Retina (tissue), 1 donor: ENCODE measurements around the gene ATP9B.

Experiments used
- DNase-seq: peaks from one replicate; pipeline ENCODE4 v3.0.0-alpha.2; 2016

The ATP9B gene

DNA sequence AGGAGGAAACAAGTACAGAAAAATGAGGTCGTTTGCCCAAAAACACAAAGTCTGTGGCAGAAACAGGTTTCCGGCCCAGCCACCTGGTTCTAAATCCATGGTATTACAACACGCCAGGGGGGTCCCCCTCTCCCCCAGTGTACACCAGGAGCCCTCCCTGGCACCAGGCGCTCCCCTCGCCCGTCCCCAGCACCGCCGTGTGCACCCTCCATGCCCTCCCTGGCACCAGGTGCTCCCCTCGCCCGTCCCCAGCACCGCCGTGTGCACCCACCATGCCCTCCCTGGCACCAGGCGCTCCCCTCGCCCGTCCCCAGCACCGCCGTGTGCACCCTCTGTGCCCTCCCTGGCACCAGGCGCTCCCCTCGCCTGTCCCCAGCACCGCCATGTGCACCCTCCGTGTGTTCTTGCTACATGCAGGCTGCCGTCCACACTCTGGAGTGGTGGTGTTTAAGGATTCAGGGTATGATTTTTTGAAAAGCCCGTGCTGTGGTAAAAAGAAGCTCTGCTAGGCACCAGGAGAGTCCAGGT, 266.7 kb downstream of the ATP9B start:
- no peak for DNase-seq

DNA sequence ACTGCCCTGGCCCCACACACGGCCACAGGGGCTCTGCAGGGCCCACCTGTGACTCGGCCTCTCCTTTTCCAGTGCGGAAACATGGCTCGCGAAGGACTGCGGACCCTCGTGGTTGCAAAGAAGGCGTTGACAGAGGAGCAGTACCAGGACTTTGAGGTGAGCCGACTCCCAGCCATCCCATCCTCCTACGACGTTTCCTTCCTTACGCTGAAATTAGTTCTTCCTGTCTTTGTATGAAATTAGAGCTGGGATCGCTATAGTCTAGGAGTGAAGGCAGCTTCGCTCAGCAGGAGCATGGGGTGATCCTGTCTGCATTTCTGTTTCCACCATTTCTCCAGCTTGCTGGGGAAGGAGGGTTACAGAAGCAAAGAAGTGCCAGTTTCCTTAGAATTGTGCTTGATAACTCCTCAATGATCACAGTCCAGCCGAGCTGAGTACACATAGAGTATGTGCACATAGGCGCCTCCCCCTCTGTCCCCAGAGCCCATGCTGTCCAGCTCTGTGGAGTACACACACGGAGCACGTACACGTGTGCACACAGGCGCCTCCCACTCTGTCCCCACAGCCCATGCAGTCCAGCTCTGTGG, 267.5 kb downstream of the ATP9B start:
- DNase-seq = no peak

DNA sequence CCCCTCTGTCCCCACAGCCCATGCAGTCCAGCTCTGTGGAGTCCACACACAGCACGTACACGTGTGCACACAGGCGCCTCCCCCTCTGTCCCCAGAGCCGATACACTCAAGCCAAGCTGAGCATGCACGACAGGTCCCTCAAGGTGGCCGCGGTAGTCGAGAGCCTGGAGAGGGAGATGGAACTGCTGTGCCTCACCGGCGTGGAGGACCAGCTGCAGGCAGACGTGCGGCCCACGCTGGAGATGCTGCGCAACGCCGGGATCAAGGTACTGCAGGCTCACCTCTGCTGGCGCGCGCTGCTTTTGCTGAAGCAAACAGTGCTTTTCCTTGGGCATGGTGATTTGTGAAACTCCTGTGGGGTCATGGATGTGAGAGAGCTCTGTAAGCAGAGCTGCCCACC, 268.0 kb downstream of the ATP9B start:
- DNase-seq = no peak

DNA sequence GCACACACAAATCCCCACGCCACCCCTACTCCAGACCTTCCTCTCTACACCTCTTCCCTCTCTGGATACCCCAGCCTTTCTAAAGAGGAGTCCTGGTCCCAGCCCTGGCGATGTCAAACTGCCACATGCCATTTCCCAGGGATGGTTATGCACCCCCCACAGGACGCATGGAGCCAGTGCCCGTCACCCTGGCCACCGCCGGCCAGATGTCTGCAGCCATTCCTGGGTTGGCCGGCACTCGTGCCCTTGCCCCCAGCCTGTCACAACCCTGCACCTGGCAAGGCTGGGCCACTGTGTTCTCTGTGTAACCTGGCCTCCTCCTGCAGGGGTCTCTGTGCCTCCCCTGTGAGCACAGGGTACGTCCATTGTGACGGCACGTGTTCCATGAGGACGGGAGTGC, 268.4 kb downstream of the ATP9B start:
- no peak for DNase-seq

DNA sequence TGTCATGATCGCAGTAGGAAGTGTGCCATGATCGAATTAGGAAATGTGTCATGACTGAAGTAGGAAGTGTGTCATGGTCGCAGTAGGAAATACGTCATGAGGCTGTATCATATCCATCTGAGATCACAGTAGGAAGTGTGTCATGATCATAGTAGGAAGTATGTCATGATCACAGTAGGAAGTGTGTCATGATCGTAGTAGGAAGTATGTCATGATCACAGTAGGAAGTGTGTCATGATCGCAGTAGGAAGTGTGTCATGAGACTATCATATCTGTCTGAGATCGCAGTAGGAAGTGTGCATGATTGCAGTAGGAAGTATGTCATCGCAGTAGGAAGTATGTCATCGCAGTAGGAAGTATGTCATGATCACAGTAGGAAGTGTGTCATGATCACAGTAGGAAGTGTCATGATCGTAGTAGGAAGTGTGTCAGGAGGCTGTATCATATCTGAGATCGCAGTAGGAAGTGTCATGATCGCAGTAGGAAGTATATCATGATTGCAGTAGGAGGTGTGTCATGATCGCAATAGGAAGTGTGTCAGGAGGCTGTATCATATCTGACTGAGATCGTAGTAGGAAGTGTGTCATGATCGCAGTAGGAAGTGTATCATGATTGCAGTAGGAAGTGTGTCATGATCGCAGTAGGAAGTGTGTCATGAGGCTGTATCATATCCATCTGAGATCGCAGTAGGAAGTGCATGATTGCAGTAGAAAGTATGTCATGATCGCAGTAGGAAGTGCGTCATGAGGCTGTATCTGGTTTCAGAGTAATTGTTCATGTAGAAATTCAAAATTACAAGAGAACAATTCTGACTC, 270.1 kb downstream of the ATP9B start:
- no peak for DNase-seq

DNA sequence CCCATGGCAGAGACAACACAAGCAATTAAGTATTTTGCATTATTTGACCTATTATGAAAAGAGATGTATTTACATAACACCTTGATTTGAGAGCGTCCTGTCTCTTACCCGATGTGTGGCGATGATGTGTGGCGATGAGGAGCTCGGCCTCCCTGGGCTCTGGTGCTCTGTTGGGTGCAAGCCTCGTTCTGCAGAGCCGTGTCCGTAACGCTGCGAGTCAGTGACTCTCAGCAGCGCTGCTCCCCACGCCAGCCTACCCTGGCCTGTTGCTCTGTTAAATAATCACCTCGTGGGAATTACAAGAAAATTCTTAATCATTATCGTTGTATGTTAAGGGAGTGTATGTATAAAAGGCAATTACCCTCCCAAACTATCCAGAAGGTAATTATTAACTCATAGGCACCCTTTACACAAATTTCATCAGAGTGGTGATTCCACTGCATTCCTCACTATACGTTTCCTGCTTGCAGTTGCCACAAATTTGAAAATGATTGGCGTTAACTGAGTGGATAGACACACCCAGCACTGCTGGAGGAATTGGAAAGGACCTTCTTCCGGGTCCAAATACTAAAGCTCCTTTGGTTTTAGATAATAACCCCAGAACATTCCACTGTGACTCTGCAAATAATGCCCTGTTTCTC, 274.5 kb downstream of the ATP9B start:
- DNase-seq = no peak

DNA sequence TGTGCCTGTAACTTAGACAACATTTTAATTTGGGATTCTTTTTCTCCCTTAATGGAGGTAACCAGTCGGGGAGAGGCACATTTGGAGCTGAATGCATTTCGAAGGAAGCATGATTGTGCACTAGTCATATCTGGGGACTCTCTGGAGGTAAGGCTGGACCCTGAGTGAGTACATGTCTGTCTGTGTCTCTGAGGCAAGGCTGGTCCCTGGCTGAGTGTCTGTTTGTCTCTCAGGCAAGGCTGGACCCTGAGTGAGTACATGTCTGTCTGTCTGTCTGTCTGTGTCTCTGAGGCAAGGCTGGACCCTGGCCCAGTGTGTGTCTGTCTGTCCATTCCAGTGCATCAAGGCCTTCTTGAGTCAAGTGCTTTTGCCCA, 275.0 kb downstream of the ATP9B start:
- DNase-seq = no peak

DNA sequence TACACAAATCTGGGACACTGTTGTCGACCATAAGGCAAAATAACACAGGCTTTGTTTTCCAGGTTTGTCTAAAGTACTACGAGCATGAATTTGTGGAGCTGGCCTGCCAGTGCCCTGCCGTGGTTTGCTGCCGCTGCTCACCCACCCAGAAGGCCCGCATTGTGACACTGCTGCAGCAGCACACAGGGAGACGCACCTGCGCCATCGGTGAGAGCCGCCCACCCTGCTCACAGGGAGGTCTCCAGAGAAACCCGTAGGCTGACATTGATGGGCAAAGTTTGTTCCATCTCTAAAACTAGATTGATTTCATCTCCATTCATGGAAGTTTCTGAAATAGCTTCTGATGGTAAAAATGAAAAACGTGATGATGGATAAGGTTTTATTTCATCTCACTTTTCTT, 276.2 kb downstream of the ATP9B start:
- no peak for DNase-seq

DNA sequence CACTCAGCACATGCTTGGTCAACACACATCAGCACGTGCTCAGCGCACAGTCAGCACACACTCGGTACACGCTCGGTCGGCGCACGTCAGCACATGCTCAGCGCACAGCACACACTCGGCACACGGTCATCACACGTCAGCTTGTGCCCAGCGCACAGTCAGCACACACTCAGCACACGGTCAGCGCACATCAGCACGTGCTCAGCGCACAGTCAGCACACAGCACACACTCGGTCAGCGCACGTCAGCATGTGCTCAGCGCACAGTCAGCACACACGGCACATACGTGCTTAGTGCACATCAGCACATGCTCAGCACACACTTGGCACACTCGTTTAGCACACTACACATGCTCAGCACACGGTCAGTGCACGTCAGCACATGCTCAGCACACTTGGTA, 276.8 kb downstream of the ATP9B start:
- no peak for DNase-seq

DNA sequence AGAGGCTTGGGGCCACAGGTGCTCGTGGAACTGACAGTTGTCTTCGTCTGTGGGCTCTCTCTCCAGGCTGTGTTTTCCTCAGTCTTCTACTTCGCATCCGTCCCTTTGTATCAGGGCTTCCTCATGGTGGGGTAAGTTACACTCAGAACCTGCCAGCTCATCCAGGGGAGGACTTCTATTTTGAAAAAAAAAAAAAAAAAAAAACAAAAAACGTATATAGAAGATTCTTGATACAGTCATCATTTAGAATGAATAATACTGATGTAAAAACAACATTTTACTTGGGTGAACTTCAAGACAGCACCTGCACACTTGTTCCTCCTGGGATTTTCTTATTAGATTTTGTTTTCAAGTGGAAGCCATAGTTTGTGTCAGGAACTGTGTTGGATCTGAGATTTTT, 278.9 kb downstream of the ATP9B start:
- no peak for DNase-seq

DNA sequence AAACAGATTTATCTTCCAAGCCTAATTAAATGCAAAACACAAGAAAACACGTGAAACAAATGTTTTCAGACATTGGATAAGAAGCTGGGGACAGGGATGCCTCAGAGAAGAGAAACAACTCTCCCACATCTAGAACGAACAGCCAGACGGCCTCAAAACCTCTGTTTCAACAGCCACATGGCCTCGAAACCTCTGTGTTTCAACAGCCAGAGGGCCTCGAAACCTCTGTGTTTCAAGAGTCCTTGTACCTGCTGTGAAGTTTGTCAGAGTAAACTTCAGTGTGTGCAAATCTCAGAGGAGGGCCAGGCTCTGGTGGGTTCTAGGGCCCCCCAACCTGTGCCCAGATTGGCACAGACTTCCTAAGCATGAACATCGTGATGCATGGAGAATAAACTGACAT, 283.2 kb downstream of the ATP9B start:
- no peak for DNase-seq

DNA sequence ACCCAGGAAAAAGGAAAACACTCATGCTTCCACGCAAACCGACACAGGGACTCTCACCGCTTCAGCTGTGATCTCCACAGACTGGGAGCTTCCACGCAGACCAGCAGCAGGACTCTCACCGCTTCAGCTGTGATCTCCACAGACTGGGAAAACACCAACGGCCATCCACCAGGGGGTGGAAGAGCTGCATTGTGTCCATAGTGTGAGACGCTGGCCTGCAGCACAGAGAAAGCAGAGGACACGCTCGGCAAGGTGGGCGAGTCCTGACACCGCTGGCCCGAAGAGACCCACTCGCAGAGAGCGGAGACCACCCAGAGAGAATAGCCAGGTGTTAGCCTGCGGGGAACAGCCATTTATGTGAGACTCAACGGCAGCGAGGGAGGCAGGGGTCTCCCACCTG, 284.1 kb downstream of the ATP9B start:
- peak; percentile 26 for DNase-seq

DNA sequence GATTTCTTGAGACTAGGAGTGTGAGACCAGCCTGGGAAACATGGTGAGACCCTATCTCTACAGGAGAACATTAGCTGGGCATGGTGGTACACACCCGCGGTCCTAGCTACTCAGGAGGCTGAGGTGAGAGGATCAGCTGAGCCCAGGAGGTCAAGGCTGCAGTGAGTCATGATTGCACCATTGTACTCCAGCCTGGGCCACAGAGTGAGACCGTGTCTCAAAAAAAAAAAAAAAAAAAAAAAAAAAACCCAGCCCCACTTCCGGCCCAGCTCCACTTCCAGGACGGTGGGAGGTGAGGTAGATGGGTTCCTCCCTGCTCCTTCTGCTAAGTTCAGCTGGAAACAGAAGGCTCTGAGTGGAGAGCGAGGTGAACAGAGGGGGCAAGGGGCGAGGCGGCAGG, 285.2 kb downstream of the ATP9B start:
- no peak for DNase-seq

DNA sequence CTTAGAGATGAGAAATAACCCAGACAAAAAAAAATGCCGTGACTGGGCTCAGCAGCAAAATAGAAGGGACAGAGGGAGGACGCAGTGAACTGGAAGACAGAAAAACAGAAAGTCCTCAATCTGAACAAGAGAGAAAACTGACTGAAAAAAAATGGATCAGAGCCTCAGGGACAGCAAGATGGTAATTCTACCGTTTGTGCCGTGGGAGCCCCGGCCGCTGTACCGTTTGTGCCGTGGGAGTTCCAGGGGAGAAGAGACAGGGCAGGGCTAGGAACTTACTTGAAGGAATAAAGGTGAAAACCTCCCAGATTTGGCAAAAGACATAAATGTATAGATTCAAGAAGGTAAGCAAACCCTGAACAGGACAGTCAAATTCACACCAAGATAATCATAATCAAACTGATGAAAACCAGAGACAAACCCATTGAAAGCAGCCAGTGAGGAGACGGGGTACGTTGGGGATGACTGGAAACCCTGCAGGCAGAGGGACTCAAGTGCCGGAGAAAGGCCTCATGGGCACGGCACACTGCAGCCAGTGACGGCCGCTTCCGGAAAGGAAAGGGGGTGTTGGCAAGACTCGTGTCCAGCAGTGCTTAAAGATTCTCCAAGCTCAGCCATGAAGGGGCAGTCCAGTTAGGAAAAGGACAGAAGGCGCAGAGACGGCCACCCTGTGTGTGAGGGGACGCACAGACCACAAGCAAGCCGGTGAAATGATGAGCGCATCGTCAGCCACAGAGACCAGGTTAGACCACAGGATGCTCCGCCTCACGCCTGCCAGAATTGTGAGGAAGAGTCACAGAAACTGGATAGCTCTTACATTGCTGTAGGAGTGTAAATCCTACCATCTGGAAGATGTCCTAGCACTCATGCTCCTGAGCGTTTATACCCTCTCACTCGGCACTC, 286.5 kb downstream of the ATP9B start:
- DNase-seq = no peak

DNA sequence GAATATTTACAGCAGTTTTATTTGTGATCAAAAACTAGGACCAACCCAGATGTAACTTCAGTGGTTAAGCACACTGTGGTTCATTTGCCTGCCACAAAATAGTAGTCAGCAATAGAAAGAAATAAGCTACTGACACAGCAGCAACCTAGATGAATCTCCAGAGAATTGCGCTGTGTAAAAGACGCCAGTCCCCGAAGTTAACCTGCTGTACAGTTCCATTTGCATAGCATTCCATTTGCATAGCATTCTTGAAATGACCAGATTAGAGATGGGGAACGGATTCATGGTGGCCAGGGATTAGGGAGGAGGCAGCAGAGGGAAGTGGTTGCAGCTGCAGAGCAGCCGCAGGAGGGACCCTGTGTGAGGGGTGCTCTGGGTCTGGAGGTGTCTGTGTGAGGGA, 287.2 kb downstream of the ATP9B start:
- no peak for DNase-seq

DNA sequence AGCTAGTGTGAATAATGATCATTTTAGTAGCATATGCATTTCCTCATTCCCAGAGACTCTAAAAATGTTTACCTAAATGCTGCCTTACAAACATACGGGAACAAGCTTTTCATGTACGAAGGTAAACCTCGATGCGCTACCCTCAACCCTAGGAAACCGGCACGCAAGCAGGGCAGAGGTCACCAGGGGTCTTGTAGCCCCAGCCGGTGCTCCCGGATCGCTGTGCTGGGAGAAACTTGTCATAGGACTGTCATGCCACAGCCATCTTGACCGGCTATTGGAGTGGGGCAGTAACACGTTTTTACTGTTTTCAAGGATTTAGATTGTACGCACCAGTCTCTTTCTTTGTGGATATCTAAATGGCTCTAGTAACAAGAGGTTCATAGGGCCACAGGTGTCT, 291.7 kb downstream of the ATP9B start:
- no peak for DNase-seq

DNA sequence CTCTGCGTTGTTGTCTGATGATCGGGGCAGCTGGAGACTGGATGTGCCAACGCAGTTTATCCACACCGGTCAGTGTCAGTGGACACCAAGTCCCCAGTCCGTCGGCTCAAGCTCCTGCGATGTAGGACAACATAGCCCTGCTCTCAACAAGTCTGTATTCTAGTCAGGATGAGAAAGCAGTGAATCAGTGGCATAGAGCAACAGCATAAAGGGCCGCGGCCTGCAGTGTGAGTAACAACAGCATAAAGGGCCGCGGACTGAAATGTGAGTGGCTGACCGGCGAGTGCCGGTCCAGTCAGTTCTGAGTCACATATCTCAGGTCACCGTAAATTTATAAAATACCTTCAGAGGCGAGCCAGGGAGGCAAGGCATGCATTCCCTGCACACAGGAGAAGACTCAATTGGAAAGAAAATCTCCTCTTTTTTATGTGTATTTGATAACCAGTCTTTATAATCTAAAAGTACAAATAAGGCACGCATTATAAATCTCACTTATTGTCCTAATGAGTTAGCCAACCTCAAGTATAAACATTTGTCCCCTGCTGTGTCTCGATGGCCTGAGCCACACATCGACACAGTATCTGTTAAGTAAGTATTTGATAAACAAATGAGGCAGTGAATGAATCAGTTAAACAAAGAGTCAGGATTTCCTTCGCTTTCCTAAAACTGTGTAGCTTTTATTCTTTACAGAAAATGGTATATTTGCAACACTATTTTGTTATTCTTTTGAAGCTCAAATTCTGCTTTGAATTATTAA, 292.8 kb downstream of the ATP9B start:
- DNase-seq = no peak

DNA sequence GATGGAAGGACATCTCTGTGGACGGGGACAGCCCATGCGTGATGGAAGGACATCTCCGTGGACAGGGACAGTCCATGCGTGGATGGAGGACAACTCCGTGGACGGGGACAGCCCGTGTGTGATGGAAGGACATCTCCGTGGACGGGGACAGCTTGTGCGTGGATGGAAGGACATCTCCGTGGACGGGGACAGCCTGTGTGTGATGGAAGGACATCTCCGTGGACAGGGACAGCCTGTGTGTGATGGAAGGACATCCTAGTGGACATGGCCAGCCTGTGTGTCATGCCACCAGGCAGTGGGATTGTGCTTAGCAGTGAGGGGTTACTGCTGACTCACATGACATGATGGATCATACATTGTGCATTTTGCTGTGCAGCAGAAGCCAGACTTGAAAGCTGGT, 296.5 kb downstream of the ATP9B start:
- no peak for DNase-seq

DNA sequence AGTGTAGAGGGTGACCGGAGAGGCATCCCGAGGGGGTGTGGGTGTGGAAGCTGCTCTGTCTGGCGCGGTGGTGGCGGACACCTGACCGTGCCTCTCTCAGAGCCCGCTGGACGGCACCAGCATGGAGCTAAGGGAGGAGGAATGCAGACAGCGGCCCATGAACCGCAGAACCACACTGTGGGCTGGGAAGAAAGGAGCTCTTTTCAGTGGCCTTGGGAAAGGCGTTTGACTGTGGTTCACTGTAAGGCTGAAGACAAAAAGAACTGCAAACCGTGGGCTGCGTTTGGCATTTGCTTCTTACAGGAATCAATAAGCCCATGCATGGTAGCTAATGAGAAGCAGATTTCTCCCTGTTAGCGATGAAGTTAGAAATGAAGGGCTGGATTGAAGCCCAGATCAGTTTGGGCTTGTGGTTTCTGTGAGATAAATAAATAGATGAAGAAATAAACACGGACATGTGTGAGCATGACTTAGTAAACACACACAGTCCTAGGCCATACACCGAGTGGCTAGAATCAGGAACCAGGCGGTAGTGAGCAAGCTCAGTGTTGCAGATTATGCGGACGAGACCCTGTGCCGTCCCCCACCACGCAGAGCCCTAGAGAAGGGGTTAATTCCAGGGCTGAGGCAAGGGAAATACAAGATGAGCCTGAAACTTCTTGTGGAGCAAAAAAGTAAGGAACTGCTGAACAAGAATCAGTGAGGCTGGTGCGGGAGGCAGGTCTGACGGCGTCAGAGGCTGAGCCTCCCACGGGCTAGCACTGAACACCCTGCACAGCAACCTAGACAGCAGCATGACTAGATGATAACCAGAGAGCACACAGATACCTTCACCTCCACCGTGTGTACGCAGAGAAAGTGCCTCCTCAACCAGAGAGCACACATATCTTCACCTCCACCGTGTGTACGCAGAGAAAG, 297.2 kb downstream of the ATP9B start:
- DNase-seq = no peak

DNA sequence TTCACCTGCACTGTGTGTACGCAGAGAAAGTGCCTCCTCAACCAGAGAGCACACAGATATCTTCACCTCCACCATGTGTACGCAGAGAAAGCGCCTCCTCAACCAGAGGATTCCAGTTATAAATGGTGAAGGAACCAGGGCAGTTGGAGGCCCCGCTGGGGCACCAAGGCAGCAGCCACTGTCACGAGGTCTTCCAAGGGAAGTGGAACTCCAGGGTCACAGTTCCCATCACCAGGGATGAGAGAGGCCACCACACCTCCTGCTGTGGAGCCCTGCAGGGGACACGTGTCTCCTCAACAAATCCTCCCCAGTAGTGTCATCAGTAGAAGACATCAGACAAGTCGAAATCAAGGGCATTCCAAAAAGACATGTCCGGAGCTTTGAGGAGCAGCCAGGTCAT, 298.3 kb downstream of the ATP9B start:
- no peak for DNase-seq

DNA sequence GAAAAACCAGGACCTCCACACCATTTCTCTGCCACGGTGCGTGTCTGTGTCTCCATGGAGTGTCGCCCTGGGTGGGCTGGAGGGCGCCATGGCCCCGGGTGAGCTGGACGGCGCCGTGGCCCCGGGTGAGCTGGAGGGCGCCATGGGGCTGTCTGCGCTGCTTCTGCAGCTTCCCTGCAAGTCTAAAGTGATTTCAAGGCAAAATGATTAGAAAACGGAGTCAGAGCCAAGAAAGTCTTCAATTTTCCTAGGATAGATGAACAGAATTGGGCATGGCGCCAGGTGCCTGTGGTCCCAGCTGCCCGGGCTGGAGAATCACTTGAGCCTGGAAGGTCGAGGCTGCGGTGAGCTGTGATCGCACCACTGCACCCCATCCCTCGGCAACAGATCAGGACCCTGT, 298.8 kb downstream of the ATP9B start:
- no peak for DNase-seq
